Uterus (tissue), 2 donors: ENCODE measurements around the gene RABAC1.

Experiments used
- CTCF ChIP-seq, 4 experiments: fragments of 200-600 bp in 2 of 4; fragments of 450-650 bp in 2 of 4; sonication (generic) in 2 of 4; IDR thresholded peaks; one replicate each; pipeline ENCODE4 v1.5.1; 2016 to 2019; ENCODE audit warnings: antibody characterized with exemption in 4 of 4, mild to moderate bottlenecking in 2 of 4, moderate library complexity in 1 of 4
- POLR2A ChIP-seq, 2 donors: fragments of 450-650 bp; IDR thresholded peaks; one replicate each; pipeline ENCODE4 v1.6.1; 2016; ENCODE audit warnings: antibody characterized with exemption in 2 of 2, mild to moderate bottlenecking in 1 of 2, moderate library complexity in 1 of 2

GRCh38 chr19:41918095-41918494 is 41.0 kb downstream of the RABAC1 start:
- TF ChIP-seq CTCF (IDR thresholded peaks at IDR 0.05) (no peak), POLR2A (IDR thresholded peaks at IDR 0.05) (no peak)
